ENCODE results near the gene C10orf143. TPM values are rescaled to one million over a fixed set of nuclear protein-coding genes. Genes with fewer than 3 reads are reported as not detected.

C10orf143 gene
- polyA plus RNA-seq (2011; rRNA removed) = 1.5 and 1.6 TPM in 2 replicates
- polyA plus RNA-seq (2012; cell fraction: cytosol; rRNA removed) = 0.44 and 0.58 TPM in 2 replicates
- polyA plus RNA-seq (2012; cell fraction: nucleus; rRNA removed) = 0.89 and 0.92 TPM in 2 replicates
- 1.2 to 1.6 TPM (median 1.5 TPM) in 3 replicates for polyA plus RNA-seq (2017; fragmentation: RNase III; extraction: RNeasy Plus Mini Kit Qiagen cat#74134 plus additional on column Dnase treatment)
- 0.92 and 0.95 TPM in 2 replicates for polyA minus RNA-seq (2011; rRNA and poly(A)+ RNA removed)

GRCh38 chr10:130110246-130111112 lies at the start of gene C10orf143:
C10orf143 (minus strand) TSS chr10:130110830; CDS start chr10:130110772, 58 bp downstream.
- FAIRE-seq (peak; percentile 32), ATAC-seq (peak; percentile 92), DNase-seq (ENCODE audit: low read depth in 1 of 2, low spot score in 1 of 2) (peak; percentile 91 to 98)
- H3K9me3 ChIP-seq = no peaks in the 10 kb centered on the region
- H3K4me3 ChIP-seq = peak within 1 kb of the TSS; percentile 78
- peaks cover 13% of the 10 kb centered on the region; the same call in 2 of the 3 replicates for H3K4me1 ChIP-seq
- H3K27ac ChIP-seq = peak within 1 kb of the TSS; percentile 94 to 95
- ChIA-PET CTCF (interaction anchor here (0.6 to 3.2 kb wide), 24 partner anchors 10 to 1881 kb away, joined by 3 to 36 read pairs (median 4); partner anchors contain the start of gene GLRX3), POLR2A (interaction anchor here (0.6 to 2.9 kb wide), 29 partner anchors 9 to 1955 kb away, joined by 3 to 188 read pairs (median 3); partner anchors contain the start of genes GLRX3 and JAKMIP3)
- peak within 1 kb of the TSS; percentile 88 for H3K4me2 ChIP-seq
- WGBS (ENCODE audit: missing lambda C conversion rate) = under 1% methylated on average over 21 of the region's 71 CpGs
- TF ChIP-seq HOXA7 (CRISPR knock-in tag; IDR thresholded peaks at IDR 0.05) = no peak
- no peak for TF ChIP-seq FOXS1 (CRISPR knock-in tag; IDR thresholded peaks at IDR 0.05)
- TF ChIP-seq NPAS2 (CRISPR knock-in tag; IDR thresholded peaks at IDR 0.05; ENCODE audit: borderline replicate concordance) = no peak
- TF ChIP-seq HOXB5 (CRISPR knock-in tag; IDR thresholded peaks at IDR 0.05) = no peak
- 0 out of 2 replicates have a peak, but pooled peaks have one; percentile 28 for TF ChIP-seq MAZ (IDR thresholded peaks at IDR 0.05; ENCODE audit: borderline replicate concordance, low read depth, low read length)
- TF ChIP-seq ZNF302 (CRISPR knock-in tag; IDR thresholded peaks at IDR 0.05) = no peak
- no peak for TF ChIP-seq CBX2 (IDR thresholded peaks at IDR 0.05; ENCODE audit: borderline replicate concordance, low read depth)
- 0 out of 2 replicates have a peak, but pooled peaks have one; percentile 18 for TF ChIP-seq HOXB13 (CRISPR knock-in tag; IDR thresholded peaks at IDR 0.05; ENCODE audit: low read depth)
- TF ChIP-seq POLR2AphosphoS2 (conservative IDR thresholded peaks at IDR 0.05; ENCODE audit: low read length) = no peak
- TF ChIP-seq RNF2 (IDR thresholded peaks at IDR 0.05; ENCODE audit: borderline replicate concordance, low read depth) = no peak
- TF ChIP-seq HMGXB4 (CRISPR knock-in tag; IDR thresholded peaks at IDR 0.05; ENCODE audit: borderline replicate concordance) = 0 out of 2 replicates have a peak, but pooled peaks have one; percentile 52
- no peak for TF ChIP-seq GATA3 (IDR thresholded peaks at IDR 0.05; ENCODE audit: borderline replicate concordance)
- no peak for TF ChIP-seq KDM1A (IDR thresholded peaks at IDR 0.05; ENCODE audit: low read depth)
- no peak for TF ChIP-seq FOSL2 (IDR thresholded peaks at IDR 0.05)
- peak; percentile 10; the same call in 1 of the 2 replicates for TF ChIP-seq FOSL2 (CRISPR knock-in tag; IDR thresholded peaks at IDR 0.05)
- no peak; the same call in 1 of the 2 replicates for TF ChIP-seq KDM5A (IDR thresholded peaks at IDR 0.05)
- TF ChIP-seq BCL3 (IDR thresholded peaks at IDR 0.05) = peak; percentile 80
- no peak for TF ChIP-seq ATOH8 (CRISPR knock-in tag; IDR thresholded peaks at IDR 0.05; ENCODE audit: low read depth)
- no peak for TF ChIP-seq HDAC2 (IDR thresholded peaks at IDR 0.05)
- peak; percentile 100 for TF ChIP-seq PHF8 (IDR thresholded peaks at IDR 0.05; ENCODE audit: borderline replicate concordance, low read depth)
- peak; percentile 76; the same call in 1 of the 2 replicates for TF ChIP-seq MYC (IDR thresholded peaks at IDR 0.05; ENCODE audit: borderline replicate concordance, low read length)
- peak; percentile 78 to 95; a peak in 4 of 5 replicates for TF ChIP-seq JUN (IDR thresholded peaks at IDR 0.05)
- TF ChIP-seq POLR2A (IDR thresholded peaks at IDR 0.05; ENCODE audit: low read length) = peak; percentile 94
- peak; percentile 74 for TF ChIP-seq CHD2 (IDR thresholded peaks at IDR 0.05; ENCODE audit: low read length, partially characterized antibody)
- no peak for TF ChIP-seq NR3C1 (IDR thresholded peaks at IDR 0.05)
- no peak for TF ChIP-seq CBX8 (IDR thresholded peaks at IDR 0.05)
- peak; percentile 95 for TF ChIP-seq MAX (IDR thresholded peaks at IDR 0.05)
- TF ChIP-seq TP53 (CRISPR knock-in tag; IDR thresholded peaks at IDR 0.05) = no peak
- no peak for TF ChIP-seq ZC3H11A (IDR thresholded peaks at IDR 0.05)
- TF ChIP-seq TFCP2L1 (CRISPR knock-in tag; IDR thresholded peaks at IDR 0.05) = no peak
- TF ChIP-seq REST (IDR thresholded peaks at IDR 0.05) = peak; percentile 72
